Peyer's patch (tissue), 4 donors: ENCODE results near the gene TAF11L5.

Experiments
- POLR2A ChIP-seq, 2 donors: fragments of 450-650 bp; IDR thresholded peaks; one replicate each; pipeline ENCODE4 v1.5.1; 2017; ENCODE audit warnings: antibody characterized with exemption in 2 of 2, mild to moderate bottlenecking in 2 of 2, moderate library complexity in 2 of 2
- TF ChIP-seq, protein P1 (sequence below), 6 experiments: fragments of 450-650 bp in 4 of 6; fragments of 200-600 bp in 2 of 6; sonication (generic) in 1 of 6; IDR thresholded peaks; one replicate each; pipeline ENCODE4 v1.5.1; 2017 to 2019; ENCODE audit warnings: antibody characterized with exemption in 6 of 6, mild to moderate bottlenecking in 3 of 6, moderate library complexity in 1 of 6

DNA sequence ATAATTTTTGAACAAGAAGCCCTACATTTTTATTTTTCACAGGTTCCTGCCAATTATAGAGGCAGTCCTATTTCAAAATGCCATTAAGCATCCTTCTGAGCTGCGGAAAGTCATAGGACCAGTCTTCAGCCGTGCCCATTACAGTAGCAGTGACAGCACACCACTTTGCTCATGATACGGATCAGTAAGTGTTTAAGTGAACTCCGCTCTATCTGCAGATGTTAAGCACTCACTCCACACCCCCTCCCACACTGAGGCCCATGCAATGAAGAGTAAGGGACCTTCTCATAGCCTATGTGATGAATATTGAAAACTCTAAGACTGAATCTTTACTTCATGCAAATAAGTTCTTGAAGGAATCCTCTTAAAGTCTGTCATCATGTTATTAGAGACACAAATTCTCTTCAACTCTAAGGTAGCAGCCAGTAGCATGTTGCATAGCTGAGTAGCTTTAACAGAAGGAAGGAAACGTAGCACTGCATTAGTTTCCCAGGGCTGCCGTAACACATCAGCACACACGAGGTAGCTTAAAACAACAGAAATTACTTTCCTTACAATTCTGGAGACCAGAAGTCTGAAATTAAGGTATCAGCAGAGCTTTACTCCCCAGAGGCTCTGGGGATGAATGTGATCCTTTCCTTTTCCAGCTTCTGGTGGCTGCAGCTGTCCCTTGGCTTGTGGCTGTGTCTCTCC lies 47.3 kb upstream of the TAF11L5 start:
- TF ChIP-seq, protein P1, sequence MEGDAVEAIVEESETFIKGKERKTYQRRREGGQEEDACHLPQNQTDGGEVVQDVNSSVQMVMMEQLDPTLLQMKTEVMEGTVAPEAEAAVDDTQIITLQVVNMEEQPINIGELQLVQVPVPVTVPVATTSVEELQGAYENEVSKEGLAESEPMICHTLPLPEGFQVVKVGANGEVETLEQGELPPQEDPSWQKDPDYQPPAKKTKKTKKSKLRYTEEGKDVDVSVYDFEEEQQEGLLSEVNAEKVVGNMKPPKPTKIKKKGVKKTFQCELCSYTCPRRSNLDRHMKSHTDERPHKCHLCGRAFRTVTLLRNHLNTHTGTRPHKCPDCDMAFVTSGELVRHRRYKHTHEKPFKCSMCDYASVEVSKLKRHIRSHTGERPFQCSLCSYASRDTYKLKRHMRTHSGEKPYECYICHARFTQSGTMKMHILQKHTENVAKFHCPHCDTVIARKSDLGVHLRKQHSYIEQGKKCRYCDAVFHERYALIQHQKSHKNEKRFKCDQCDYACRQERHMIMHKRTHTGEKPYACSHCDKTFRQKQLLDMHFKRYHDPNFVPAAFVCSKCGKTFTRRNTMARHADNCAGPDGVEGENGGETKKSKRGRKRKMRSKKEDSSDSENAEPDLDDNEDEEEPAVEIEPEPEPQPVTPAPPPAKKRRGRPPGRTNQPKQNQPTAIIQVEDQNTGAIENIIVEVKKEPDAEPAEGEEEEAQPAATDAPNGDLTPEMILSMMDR (IDR thresholded peaks at IDR 0.05) = no peak
- TF ChIP-seq POLR2A (IDR thresholded peaks at IDR 0.05) = no peak
